NOMO-1 treated with DMSO at 0.1 percent for 48 hours (cell line): Measurements from ENCODE around the gene DCAF8L2.
"Not testable (repeated sequence)": the region's sequence is repeated elsewhere in the genome, so short reads cannot be mapped to it uniquely, and the experiment has no call there.

Experiments
- DNase-seq: peaks from one replicate; lab custom pipeline; 2025; ENCODE audit not compliant: unreplicated experiment; lab: John Stamatoyannopoulos, UW

DCAF8L2 gene

DNA sequence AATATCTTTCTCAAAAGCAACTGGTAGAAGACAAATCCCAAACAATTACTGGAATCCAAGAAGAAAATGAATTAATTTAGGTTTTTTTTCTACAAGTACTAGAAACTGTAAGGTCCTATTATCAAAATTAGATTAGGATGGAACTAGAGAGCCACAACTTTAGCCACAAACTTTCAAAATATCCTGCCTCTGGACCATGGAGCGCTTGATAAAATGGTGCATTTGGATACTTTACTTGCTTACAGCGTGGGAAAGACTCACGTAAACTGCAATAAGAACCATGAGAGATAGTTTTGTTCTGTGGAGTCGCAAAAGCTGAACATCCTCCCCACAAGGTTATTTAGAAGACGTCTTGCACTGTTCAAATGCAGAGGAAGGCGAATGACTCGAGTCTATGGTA, at the start of gene DCAF8L2:
TSS of gene DCAF8L2 (plus strand) at position 301 of the 400 bp plus-strand sequence. CDS start 156,552 bp downstream, outside the sequence.
- no peak for DNase-seq

DNA sequence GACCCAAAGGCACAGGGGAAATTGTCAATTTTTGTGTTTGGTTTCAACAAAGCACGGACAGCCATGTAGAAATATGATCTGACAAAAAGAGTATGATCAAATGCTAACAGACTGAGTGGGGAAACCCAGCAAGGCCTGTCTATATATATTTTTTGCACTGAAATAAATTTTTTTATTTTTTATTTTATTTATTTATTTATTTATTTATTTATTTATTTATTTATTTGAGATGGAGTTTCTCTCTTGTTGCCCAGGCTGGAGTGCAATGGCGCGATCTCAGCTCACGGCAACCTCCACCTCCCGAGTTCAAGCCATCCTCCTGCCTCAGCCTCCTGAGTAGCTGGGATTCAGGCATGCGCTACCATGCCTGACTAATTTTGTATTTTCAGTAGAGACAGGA, 49.0 kb upstream of the DCAF8L2 start:
- not testable (repeated sequence) for DNase-seq

DNA sequence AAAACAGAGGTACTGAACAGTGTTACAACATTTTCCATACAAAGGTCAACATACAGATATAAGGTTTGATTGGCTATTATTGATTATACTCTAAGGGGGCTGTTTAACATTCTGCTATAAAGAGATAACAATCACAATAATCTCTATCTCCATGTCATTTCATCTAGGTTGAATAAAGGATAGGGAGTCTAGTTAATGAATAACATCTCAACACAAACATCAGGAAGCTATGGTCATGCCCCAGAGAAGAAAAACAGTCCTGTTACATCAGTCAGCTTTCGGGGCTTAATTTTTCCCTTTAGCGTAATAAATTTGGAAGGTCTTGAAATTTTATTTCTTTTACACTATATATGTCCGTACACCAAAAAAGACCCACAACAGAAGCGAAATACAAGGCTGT, 41.5 kb upstream of the DCAF8L2 start:
- DNase-seq = no peak

DNA sequence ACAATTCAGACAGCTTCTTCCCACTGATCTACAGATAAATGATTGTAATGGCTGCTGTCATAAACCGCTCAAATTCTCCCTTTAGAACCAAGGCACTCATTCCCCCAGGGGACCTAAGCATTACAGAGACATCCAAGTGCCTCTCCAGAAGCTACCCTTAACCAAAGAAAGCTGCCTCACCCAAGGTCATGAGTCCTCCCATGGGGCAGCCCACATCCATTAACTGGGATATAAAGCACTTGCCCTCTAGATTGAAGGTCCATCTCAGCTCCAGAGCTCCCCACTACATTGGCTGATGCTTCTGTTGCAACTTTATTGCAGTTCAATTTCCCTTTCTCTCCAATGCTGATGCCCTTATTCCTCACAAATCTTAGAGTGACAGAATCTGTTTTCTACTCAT, 40.5 kb upstream of the DCAF8L2 start:
- DNase-seq = no peak

DNA sequence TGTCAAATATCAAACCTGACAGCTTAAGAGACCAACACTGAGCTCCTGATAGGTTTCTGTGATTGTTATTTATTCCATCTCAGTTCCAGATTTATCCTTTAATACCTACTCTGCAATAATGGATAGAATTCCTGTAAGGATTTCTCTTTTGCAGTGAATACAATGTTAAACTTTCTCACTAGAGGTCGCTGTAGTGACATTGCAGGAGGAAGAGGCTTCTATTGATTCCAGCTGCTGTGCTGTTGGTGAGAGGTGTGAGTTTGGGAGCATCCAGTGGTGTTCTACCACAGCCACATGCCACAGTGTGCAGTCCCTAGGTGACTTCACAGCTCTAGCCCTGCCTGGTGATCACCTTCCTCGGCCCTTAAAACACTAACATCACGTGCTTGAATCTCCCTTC, 34.6 kb upstream of the DCAF8L2 start:
- peak; percentile 0 for DNase-seq

DNA sequence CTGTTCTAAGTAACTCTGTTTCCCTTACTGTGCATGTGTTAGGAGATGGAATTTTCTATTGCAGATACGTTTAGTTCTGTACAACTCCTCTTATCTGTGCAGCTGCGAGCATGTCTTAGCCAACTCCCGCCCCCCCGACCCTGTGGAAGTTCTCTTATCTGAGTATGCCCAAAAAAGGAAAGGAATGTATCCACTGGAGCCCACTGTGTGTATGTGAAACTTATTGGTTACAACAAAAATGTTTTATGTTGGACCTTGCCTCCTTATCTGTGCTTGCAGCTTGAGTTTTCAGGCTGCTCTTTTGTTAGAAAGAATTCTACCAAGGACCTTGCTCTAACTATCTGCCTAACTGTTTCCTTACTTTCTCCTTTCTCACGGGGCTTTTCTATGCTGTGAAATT, 24.2 kb upstream of the DCAF8L2 start:
- no peak for DNase-seq

DNA sequence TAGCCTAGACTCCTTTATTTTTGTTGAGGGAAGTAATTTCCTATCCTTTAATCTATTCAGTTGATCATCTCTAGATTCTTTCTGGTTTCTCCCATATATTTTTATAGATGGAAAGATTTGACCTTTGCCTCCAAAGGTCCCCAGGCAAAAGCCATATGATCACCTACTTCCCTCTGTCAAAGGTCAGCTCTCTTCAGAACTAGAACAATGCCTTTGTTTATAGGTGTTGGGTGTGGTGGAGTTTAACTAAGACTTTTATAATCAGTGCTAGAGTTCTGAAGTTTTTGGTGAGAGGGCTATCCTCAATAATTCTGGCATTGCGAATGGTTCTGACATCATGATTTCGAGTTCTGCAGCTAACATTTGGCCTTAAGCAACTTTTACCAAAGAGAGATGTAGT, 19.0 kb upstream of the DCAF8L2 start:
- no peak for DNase-seq

DNA sequence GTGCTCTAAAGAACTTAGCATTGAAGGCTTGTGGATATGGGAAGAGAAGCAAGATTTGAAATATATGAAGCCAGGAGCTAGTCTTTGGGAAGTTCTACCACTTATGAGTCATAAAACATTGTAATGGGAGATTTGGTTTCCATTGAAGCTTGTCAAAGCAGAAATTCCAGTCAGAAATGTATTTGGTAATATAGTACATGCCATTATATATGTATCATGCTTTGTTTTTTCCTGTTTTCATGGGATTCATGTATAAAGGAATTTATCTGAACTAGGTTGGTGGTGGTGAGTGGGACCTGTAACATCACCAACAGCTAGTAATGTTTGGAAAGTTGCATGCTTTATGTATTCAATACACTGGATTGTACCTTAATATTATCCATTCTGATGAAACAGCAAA, 14.6 kb upstream of the DCAF8L2 start:
- no peak for DNase-seq

DNA sequence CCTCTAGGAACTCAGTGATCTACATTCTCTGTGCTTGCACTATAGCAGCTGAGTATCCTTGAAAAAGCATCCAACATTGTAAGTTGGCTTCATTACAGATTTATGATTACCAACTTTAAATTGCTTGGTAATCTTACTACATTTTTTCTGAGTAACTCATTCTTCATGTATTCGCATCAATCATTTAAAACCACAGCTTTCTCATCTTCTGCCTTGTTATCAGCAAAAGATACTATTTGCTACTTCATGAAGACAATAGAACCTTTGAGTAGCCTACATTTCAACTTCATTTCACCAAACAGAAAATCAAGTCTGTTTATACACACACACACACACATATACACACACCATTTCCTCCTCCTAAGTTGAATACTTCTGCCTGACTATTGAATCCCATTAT, 6.2 kb upstream of the DCAF8L2 start:
- DNase-seq = no peak

DNA sequence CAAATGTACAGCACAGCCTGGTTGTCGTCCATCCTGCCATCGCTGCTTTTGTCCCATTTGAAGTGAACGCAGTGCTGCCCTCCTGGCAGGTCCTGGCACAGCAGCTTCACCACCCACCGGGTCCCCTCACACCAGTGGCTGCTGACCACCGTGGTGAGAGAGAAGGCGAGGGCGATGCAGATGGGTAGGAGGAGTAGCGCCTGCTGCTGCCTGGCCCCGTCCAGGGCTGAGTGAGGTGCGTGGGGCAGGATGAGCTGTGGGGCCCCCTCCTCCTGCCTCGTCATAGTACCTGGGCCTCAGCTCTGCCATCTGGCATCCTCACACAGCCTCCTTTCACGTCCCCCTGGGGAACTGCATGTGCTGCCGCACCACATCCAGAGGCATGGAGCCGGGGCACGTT, 1.8 kb downstream of the DCAF8L2 start:
- no peak for DNase-seq

DNA sequence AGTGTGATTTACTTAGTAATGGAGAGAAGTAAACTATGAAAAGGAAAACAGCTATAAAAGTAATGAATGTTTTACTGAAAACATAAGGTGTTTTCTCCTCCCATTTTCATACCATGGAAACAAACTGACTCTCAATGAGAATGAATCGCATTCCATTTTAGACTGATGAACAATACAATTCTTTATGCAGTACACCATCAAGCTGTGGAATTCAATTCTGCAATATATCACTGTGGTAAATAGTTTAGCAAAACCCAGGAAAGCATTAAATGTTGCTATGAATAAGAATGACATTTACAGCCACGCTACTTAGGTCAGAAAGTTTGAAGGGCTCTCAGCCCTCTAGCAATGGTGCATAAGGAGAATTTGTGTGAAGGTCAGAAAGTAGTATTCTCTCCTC, 7.4 kb downstream of the DCAF8L2 start:
- DNase-seq = no peak

DNA sequence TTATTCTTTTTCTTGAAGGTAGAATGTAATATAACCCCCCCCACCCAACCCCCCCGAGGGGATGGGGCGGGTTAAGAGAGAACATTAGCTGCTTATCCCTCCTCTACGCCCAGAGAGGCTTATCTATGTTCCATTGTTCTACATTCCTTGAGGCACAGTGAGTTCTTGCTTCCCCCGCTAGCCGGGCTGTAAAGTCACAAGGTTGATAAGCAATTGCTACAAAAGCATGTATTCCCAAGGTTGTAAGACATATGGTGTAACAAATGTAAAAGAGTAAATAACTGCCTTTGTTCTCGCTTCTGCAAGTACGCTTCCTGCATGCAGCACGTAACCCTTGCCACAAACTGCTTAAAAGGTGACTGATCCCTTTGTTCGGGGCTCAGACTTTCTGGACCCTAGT, 8.2 kb downstream of the DCAF8L2 start:
- no peak for DNase-seq

DNA sequence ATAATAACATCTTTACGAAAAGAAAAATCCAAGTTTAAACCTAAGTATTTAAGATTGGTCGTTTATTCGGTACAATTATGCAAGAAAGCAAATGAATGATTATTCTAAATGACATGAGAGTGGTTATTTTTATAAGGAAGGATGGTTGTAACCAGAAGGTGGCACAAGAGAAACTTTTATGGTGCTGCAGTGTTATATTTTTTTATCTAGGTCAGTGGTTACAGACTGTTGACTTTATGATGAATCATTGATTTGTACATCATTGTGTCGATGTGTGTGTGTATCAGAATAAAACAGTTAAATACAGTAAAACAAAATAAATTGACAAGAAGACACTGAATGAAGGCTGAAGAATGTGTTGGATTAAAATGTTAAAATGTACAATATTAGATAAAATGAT, 9.8 kb downstream of the DCAF8L2 start:
- DNase-seq = no peak

DNA sequence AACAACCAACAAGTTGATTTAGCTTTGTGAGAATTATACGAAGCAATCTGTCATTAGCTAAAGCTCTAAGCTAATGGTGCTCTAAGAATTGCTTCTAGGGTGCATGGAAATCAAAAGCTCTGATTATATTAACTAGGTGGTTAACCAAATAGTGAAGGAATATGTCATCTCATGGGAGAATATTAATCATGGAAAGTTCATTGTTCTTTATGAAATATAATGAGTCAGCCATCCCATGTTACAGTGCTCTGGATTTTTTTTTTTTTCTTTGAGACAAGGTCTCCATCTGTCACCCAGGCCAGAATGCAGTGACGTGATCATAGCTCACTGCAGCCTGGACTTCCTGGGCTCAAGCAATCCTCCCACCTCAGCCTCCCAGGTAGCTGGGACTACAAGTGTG, 10.5 kb downstream of the DCAF8L2 start:
- DNase-seq = no peak

DNA sequence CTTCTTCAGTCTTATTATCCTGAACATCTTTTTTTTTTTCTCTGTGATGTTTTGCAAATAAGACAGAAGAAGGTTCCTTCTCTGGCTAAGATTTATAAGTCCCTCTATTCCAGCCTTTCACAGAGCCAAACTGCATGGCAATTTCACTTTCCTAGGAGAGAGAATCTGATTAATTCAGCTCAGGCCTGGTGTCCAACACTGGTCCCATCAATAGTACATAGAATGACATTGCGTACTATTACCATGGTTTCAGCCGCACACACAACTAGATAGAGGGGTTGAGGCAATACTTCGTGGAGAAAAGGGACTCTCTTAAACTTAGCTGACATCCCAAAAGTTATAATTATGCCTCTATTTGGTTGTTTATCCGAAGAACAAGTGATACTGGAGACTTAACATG, 18.5 kb downstream of the DCAF8L2 start:
- no peak for DNase-seq

DNA sequence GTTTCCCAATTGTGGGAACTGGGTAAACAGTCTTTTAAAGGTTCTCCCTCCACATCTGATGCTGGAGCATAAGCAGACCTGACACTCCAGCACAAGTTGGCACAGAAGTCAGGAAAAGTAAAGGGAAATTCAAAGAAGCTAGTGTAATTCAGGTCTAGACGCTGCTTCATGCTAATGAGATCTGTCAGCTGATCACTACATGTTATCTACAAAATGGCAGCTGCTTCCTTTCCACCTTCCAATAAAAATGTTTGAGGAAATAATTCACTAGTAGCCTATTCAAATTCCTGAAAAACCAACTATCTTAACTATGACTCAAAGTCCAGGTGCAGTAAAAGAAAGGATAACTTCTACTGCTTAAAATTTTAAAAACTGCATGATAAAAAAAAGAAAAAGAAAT, 29.3 kb downstream of the DCAF8L2 start:
- DNase-seq = no peak

DNA sequence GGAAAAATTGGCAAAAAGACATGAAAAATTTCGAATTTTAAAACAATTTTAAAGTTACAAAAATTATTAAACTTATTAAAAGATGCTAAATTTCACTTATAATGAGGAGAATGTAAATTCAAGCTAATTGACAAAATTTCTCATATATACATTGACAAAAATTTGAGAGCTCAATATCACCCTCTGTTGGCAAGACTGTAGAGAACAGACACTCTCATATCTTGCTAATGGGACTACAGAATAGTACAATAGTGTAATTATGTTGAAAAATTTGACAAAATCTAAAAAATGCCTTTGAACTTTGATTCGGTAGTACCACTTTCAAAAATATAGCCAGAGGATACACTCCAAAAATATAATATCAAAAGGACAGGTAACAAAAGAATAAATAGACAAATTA, 29.8 kb downstream of the DCAF8L2 start:
- no peak for DNase-seq

DNA sequence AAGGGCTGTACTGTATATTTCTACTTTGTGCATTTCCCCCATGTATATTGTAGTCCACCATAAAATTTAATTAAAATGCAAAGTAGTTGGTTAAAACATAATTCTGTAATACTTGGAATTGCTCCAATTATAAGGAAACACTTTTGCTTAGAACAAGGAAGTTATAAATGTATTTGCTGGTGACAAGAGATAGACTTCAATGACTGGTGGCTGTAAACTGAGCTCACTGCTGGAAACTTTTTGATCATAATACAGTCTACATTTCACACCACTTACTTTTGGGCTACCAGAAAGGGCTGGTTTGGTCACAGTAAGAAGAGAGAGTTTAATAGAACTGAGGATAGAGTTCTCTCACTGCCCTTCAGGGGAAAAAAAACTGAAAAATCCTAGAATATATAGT, 32.7 kb downstream of the DCAF8L2 start:
- no peak for DNase-seq

DNA sequence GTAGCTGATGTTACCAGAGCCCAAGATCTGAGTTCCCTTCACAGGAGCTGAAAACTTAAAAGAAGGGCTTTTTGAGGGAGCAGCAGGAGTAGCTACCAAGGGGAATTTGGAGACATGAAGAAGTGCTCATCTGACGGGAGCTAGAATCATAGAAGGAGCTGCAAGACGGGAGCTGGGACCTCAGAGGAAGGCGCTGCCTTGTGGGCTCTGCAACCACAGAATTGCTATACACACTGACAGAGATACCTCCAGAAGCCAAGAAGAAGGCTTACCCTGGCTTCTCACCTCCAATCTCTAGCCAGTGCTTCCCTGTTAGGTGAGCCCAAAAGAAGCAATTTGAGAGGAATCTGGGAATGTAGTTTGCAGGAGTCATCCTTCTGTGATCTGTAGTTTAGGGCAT, 35.9 kb downstream of the DCAF8L2 start:
- DNase-seq = no peak

DNA sequence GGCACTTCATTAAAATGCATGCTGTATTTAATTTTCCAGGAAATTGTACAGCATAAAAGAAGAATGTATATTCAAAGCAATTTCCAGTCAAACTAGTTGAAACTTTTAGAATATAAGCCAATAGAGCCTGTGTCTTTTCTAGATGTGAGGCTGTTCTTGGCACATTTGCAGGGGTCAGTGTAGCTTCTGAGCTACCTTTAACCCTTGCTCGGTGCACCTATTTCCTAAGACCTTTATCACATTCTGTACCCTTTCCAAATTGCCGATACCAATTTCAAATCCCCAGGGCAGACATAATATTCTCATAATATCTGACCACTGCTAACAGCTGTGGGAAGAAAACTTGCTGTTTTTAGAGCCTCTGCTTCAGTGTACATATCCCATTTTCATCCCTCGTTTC, 43.2 kb downstream of the DCAF8L2 start:
- DNase-seq = no peak

DNA sequence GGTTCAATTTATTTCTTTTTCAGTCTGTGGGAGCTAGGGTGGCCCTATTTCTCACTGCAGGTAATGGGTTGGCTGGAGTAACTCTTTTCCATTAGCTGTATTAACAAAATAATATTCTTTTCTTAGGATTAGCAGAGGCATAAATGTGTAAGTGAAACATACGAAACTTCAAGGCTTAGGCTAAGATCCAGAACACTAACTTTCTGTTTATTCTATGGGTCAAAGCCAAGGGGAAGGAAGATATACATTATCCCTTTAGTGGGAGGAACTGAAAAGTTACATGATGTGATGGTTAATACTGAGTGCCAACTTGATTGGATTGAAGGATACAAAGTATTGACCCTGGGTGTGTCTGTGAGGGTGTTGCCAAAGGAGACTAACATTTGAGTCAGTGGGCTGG, 66.4 kb downstream of the DCAF8L2 start:
- no peak for DNase-seq

DNA sequence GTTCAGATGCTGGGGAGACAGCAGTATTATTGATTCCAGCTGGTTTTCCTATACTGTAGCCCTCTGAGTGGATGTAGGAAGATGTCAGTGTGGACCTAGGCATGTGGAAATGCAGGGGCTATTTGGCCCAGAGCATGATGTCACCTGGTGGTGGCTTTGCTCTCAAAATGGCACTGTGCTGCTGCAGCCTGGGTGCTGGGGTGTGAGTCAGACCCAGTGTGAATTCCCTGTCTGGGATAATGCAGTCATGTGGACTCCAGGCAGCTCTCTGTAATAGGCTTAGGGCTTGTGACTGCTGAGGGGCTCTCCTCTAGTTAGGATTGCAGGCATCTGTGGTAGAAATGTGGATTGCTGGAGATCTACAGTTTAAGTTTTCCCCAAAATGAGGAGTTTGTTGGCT, 70.7 kb downstream of the DCAF8L2 start:
- no peak for DNase-seq

DNA sequence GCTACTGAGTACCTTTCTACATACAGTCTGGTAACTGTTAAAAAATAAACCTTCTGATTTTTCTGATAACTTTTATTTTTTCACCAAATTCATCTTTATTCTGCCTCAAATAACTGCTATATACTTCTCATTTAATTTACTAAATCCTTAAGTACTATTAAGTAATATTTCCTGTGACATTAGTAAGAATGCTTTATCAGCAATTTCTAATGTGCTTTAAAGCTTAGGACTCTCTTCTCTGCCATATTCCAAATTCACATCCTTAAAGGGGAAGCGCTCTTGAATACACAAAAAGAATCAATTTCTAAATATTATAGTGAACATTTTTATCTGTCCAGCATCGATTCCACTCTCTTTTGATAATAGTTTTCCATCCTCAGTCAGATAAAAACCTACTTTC, 81.1 kb downstream of the DCAF8L2 start:
- DNase-seq = no peak

DNA sequence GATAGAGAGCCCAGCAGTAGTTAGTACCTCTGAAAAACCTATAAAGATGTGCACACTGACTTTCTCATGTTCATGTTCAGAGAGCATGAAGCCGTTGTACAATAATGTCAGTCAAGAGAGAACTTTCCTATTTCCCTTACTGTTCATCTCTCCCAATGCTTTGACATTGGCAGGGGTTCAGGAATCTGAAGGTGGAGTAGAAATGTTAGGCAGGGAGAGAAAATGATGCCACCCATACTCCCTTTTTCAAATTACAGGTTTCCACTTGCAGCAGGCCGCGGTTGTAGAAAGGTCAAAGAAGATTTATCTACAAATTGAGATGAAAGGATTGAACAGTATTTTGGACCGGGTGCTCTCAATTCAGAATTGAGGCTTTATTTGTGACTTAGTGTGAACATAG, 84.3 kb downstream of the DCAF8L2 start:
- DNase-seq = no peak
